Mesothelial cell of epicardium (in vitro differentiated cells): Measurements from ENCODE around the gene SLC12A5. TPM values are rescaled to one million over a fixed set of nuclear protein-coding genes. Genes with fewer than 3 reads are reported as not detected.

Experiments
- total RNA-seq: library from RNA; stranded (reverse); gene quantifications from 3 replicates; pipeline ENCODE4 v1.2.1, GENCODE V29; 2021

SLC12A5 gene
- total RNA-seq, 1 donor from 2014 or later, result 6.9 TPM

Other genes with a start within 250 kb of the SLC12A5 start
- 0.45 TPM in 1 of 3 replicates, not detected in the others for gene WFDC3, start 237.3 kb upstream of the SLC12A5 start, total RNA-seq
- 25.9 to 28.9 TPM (median 26.5 TPM) in 3 replicates for gene DNTTIP1, start 237.3 kb upstream of the SLC12A5 start, total RNA-seq
- gene UBE2C, start 216.6 kb upstream of the SLC12A5 start, total RNA-seq, result 48.1 to 50.2 TPM (median 48.3 TPM) in 3 replicates
- 0.54 to 0.79 TPM in 2 of 3 replicates, not detected in the other for gene TNNC2, start 201.9 kb upstream of the SLC12A5 start, total RNA-seq
- 15.8 to 21.0 TPM (median 17.3 TPM) in 3 replicates for gene SNX21, start 195.4 kb upstream of the SLC12A5 start, total RNA-seq
- gene ACOT8, start 171.8 kb upstream of the SLC12A5 start, total RNA-seq, result 19.8 to 20.9 TPM (median 20.6 TPM) in 3 replicates
- 3.7 to 4.6 TPM (median 4.4 TPM) in 3 replicates for gene ZSWIM3, start 171.6 kb upstream of the SLC12A5 start, total RNA-seq
- 12.0 to 12.8 TPM (median 12.6 TPM) in 3 replicates for gene ZSWIM1, start 148.0 kb upstream of the SLC12A5 start, total RNA-seq
- gene SPATA25, start 141.6 kb upstream of the SLC12A5 start, total RNA-seq, result 3.2 to 4.0 TPM (median 3.4 TPM) in 3 replicates
- gene NEURL2, start 138.0 kb upstream of the SLC12A5 start, total RNA-seq, result 7.2 to 8.3 TPM (median 8.1 TPM) in 3 replicates
- gene CTSA, start 137.9 kb upstream of the SLC12A5 start, total RNA-seq, result 74.4 to 86.7 TPM (median 78.8 TPM) in 3 replicates
- 54.6 to 58.1 TPM (median 55.5 TPM) in 3 replicates for gene PLTP, start 117.1 kb upstream of the SLC12A5 start, total RNA-seq
- 43.7 to 45.2 TPM (median 44.4 TPM) in 3 replicates for gene PCIF1, start 94.5 kb upstream of the SLC12A5 start, total RNA-seq
- gene ZNF335, start 57.0 kb upstream of the SLC12A5 start, total RNA-seq, result 31.1 to 33.5 TPM (median 31.6 TPM) in 3 replicates
- gene MMP9, start 20.3 kb upstream of the SLC12A5 start, total RNA-seq, result 0.11 TPM in 1 of 3 replicates, not detected in the others
- gene NCOA5, start 60.7 kb downstream of the SLC12A5 start, total RNA-seq, result 37.1 to 41.2 TPM (median 40.2 TPM) in 3 replicates
- gene CD40, start 89.1 kb downstream of the SLC12A5 start, total RNA-seq, result 3.8 to 5.0 TPM (median 4.3 TPM) in 3 replicates